ENCODE measurements around the gene SHANK3.

SHANK3 gene

DNA sequence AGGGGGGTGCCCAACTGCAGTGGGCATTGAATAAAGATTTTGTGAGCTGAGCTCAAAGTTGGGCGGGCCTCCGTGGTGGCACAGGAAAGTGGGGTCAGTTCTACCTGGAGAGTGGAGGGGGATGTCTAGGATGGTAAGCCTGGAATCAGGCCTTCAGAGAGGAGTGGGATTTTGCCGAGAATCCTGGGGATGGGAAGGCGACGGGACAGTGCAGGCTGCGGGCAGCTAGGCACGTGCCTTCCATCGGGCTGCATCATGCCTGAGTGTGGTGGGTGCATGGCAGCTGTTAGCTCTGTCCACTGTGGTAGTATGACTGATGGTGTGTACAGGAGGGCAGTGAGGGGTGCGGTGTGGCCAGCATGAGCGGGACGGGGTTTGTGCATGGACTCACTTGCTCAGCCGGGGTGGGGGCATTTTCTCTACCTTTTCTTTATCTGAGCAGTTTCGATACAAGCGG is 3.6 kb downstream of the SHANK3 start:
- TF ChIP-seq RAD21 (IDR thresholded peaks at IDR 0.05; ENCODE audit: low read depth) = no peak
- no peak for TF ChIP-seq TAF1 (IDR thresholded peaks at IDR 0.05; ENCODE audit: low read depth)
- no peak for TF ChIP-seq NFIC (IDR thresholded peaks at IDR 0.05)
- TF ChIP-seq TCF12 (IDR thresholded peaks at IDR 0.05; ENCODE audit: low read depth) = no peak
- TF ChIP-seq YY1 (IDR thresholded peaks at IDR 0.05; ENCODE audit: low read depth) = no peak
- TF ChIP-seq, protein P1, sequence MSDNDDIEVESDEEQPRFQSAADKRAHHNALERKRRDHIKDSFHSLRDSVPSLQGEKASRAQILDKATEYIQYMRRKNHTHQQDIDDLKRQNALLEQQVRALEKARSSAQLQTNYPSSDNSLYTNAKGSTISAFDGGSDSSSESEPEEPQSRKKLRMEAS (IDR thresholded peaks at IDR 0.05) = no peak
- no peak for TF ChIP-seq EGR1 (IDR thresholded peaks at IDR 0.05)
- TF ChIP-seq ZBTB7A (IDR thresholded peaks at IDR 0.05; ENCODE audit: low read depth) = no peak
- no peak for TF ChIP-seq CEBPB (IDR thresholded peaks at IDR 0.05)
- TF ChIP-seq, protein P2, sequence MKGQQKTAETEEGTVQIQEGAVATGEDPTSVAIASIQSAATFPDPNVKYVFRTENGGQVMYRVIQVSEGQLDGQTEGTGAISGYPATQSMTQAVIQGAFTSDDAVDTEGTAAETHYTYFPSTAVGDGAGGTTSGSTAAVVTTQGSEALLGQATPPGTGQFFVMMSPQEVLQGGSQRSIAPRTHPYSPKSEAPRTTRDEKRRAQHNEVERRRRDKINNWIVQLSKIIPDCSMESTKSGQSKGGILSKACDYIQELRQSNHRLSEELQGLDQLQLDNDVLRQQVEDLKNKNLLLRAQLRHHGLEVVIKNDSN (IDR thresholded peaks at IDR 0.05) = no peak
- TF ChIP-seq TEAD4 (IDR thresholded peaks at IDR 0.05) = no peak
- no peak for TF ChIP-seq CREB1 (IDR thresholded peaks at IDR 0.05; ENCODE audit: low read depth)
- TF ChIP-seq FOXM1 (IDR thresholded peaks at IDR 0.05; ENCODE audit: borderline replicate concordance, low read depth) = no peak
- no peak for TF ChIP-seq EP300 (IDR thresholded peaks at IDR 0.05; ENCODE audit: borderline replicate concordance)
- TF ChIP-seq, protein P3, sequence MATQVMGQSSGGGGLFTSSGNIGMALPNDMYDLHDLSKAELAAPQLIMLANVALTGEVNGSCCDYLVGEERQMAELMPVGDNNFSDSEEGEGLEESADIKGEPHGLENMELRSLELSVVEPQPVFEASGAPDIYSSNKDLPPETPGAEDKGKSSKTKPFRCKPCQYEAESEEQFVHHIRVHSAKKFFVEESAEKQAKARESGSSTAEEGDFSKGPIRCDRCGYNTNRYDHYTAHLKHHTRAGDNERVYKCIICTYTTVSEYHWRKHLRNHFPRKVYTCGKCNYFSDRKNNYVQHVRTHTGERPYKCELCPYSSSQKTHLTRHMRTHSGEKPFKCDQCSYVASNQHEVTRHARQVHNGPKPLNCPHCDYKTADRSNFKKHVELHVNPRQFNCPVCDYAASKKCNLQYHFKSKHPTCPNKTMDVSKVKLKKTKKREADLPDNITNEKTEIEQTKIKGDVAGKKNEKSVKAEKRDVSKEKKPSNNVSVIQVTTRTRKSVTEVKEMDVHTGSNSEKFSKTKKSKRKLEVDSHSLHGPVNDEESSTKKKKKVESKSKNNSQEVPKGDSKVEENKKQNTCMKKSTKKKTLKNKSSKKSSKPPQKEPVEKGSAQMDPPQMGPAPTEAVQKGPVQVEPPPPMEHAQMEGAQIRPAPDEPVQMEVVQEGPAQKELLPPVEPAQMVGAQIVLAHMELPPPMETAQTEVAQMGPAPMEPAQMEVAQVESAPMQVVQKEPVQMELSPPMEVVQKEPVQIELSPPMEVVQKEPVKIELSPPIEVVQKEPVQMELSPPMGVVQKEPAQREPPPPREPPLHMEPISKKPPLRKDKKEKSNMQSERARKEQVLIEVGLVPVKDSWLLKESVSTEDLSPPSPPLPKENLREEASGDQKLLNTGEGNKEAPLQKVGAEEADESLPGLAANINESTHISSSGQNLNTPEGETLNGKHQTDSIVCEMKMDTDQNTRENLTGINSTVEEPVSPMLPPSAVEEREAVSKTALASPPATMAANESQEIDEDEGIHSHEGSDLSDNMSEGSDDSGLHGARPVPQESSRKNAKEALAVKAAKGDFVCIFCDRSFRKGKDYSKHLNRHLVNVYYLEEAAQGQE (IDR thresholded peaks at IDR 0.05; ENCODE audit: low read depth) = no peak

DNA sequence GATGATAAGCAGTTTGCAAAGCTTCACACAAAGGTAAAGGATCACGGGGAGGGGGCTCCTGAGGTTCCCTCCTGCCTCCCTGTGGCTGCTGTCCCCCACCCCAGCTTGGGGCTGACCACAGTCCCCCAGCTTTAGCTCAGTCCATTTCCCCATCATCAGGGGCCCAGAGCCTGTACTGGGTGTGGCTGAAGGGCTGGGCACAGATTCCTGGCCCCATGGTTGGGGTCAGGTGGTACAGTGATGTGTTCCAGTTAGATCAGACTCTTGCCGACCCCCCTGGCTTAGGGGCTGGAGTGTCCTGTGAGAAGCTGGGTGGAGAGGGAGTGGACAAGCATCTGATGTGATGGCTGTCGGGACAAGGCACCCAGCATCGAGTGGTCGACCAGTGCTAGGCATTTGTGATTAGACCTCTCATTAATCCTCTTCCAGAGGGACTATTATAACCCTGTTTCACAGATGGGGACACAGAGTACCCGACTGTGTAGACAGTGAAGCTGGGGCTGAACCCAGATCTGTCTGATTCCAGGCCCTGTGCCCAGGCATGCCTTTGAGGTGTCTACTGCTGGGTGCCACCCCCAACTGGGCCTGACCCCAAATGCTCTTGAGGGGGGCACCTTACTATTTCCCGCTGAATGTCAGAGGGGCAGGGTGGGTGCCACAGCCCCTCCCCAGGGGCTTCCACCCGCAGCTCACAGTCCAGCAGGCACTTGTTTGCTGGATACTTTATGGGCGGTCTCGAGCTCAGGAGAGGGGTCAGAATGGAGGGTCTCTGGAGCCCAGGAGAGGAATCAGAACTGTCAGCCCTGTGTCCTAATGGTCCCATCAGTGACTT is 4.3 kb downstream of the SHANK3 start:
- TF ChIP-seq YY1 (IDR thresholded peaks at IDR 0.05; ENCODE audit: low read depth) = no peak
- no peak for TF ChIP-seq CREB1 (IDR thresholded peaks at IDR 0.05; ENCODE audit: low read depth)
- no peak for TF ChIP-seq TCF12 (IDR thresholded peaks at IDR 0.05; ENCODE audit: low read depth)
- no peak for TF ChIP-seq TAF1 (IDR thresholded peaks at IDR 0.05; ENCODE audit: low read depth)
- no peak for TF ChIP-seq NFIC (IDR thresholded peaks at IDR 0.05)
- no peak for TF ChIP-seq RAD21 (IDR thresholded peaks at IDR 0.05; ENCODE audit: low read depth)
- TF ChIP-seq, protein P1 (IDR thresholded peaks at IDR 0.05) = no peak
- TF ChIP-seq EGR1 (IDR thresholded peaks at IDR 0.05) = no peak
- TF ChIP-seq, protein P2 (IDR thresholded peaks at IDR 0.05) = no peak
- TF ChIP-seq ZBTB7A (IDR thresholded peaks at IDR 0.05; ENCODE audit: low read depth) = no peak
- no peak for TF ChIP-seq EP300 (IDR thresholded peaks at IDR 0.05; ENCODE audit: borderline replicate concordance)
- TF ChIP-seq CEBPB (IDR thresholded peaks at IDR 0.05) = no peak
- TF ChIP-seq FOXM1 (IDR thresholded peaks at IDR 0.05; ENCODE audit: borderline replicate concordance, low read depth) = no peak
- no peak for TF ChIP-seq TEAD4 (IDR thresholded peaks at IDR 0.05)
- TF ChIP-seq, protein P3 (IDR thresholded peaks at IDR 0.05; ENCODE audit: low read depth) = no peak

DNA sequence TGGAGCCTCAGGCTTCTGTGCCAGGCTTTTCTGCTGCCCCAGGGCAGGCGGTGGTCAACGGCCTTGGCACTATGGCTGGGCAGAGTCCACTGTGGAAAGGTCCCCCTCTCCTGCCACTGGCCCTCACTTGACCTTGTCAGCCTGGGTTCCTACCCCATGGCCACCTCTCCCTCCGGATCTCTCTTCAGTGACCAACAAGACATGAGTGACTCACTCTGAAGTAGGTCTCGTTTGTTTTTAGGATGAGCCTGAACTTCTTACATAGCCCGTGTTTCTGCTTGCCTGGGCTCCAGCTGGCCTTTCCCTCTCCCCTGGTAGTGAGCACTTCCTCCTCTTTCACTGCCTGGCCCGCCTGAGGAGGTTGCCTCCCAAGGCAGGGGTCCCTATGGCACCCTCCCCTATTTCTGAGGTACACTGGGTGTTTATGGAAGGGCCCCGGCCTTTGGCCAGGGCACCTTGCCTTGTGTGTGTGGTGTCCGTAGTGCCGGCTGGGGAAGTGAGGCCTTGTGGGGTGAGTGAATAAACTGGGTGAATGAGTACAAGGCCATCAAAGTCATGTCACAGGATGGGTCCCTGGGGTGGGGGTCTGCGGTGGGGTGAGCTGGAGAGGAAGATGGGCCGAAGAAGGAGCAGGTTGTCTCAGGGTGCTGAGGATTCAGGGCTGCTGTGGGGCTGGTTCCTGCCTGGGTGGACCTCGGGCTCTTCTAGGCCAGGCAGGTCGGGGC is 5.0 kb downstream of the SHANK3 start:
- TF ChIP-seq TEAD4 (IDR thresholded peaks at IDR 0.05) = no peak
- TF ChIP-seq CREB1 (IDR thresholded peaks at IDR 0.05; ENCODE audit: low read depth) = no peak
- TF ChIP-seq TCF12 (IDR thresholded peaks at IDR 0.05; ENCODE audit: low read depth) = no peak
- TF ChIP-seq, protein P2 (IDR thresholded peaks at IDR 0.05) = no peak
- no peak for TF ChIP-seq EGR1 (IDR thresholded peaks at IDR 0.05)
- TF ChIP-seq ZBTB7A (IDR thresholded peaks at IDR 0.05; ENCODE audit: low read depth) = no peak
- TF ChIP-seq YY1 (IDR thresholded peaks at IDR 0.05; ENCODE audit: low read depth) = no peak
- no peak for TF ChIP-seq NFIC (IDR thresholded peaks at IDR 0.05)
- TF ChIP-seq EP300 (IDR thresholded peaks at IDR 0.05; ENCODE audit: borderline replicate concordance) = no peak

DNA sequence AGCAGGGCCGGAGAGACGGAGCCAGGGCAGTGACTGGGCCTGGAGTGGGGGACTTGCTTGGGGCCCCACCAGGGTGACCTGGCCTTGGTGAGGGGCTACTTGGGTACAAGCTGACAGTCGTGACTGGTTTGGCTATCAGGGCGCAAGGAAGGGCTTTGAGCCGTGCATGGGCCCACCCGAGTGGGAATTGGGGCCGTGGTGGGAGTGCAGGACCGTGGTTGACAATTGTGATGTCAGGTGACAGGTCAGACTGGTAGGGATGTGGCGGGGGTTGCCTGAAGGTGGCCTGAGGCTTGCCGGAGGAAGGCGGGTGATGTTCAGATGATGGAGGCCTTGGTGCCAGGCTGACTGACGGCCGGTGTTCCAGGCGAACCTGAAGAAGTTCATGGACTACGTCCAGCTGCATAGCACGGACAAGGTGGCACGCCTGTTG is 5.6 kb downstream of the SHANK3 start:
- TF ChIP-seq EP300 (IDR thresholded peaks at IDR 0.05; ENCODE audit: borderline replicate concordance) (no peak), TEAD4 (IDR thresholded peaks at IDR 0.05) (no peak), NFIC (IDR thresholded peaks at IDR 0.05) (no peak), FOXM1 (IDR thresholded peaks at IDR 0.05; ENCODE audit: borderline replicate concordance, low read depth) (no peak), YY1 (IDR thresholded peaks at IDR 0.05; ENCODE audit: low read depth) (no peak), RAD21 (IDR thresholded peaks at IDR 0.05; ENCODE audit: low read depth) (no peak), CREB1 (IDR thresholded peaks at IDR 0.05; ENCODE audit: low read depth) (no peak), CEBPB (IDR thresholded peaks at IDR 0.05) (no peak), EGR1 (IDR thresholded peaks at IDR 0.05) (no peak), TCF12 (IDR thresholded peaks at IDR 0.05; ENCODE audit: low read depth) (no peak), ZBTB7A (IDR thresholded peaks at IDR 0.05; ENCODE audit: low read depth) (no peak), TAF1 (IDR thresholded peaks at IDR 0.05; ENCODE audit: low read depth) (no peak)
- TF ChIP-seq, protein P2 (IDR thresholded peaks at IDR 0.05) = no peak
- TF ChIP-seq, protein P1 (IDR thresholded peaks at IDR 0.05) = no peak
- TF ChIP-seq, protein P3 (IDR thresholded peaks at IDR 0.05; ENCODE audit: low read depth) = no peak

All from Ishikawa (cell line).